Measurements from ENCODE around the gene TMEM45B.

- no peak for TF ChIP-seq CTCF (conservative IDR thresholded peaks at IDR 0.05 in 1 of 2, IDR thresholded peaks at IDR 0.05 in 1 of 2; ENCODE audit: low read depth in 1 of 2, low read length in 2 of 2)
- TF ChIP-seq EZH2 (IDR thresholded peaks at IDR 0.05; ENCODE audit: low read length, missing control alignments): no peak
Measured at GRCh38 chr11:129896062-129896461, 80.4 kb downstream of the TMEM45B start.

Data from fibroblast of lung (primary cell).